ENCODE measurements around the gene CREB3L2.

DNA sequence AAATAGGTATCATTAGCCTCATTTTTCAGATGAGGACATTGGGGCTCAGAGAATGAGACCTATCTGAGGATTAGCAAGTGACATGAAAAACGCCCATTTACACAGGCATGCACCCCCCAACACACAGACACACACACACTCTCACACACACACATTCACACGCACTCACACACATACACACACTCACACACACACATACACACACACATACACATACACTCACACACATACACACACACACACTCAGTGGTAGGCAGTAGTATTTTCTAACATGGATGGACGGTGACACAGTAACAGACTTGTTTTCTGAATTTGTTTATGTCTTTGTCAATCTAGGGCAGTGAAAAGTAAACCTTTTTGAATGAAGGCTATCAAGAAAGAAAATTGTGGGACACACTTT is 176.4 kb downstream of the CREB3L2 start:
- TF ChIP-seq, protein P1, sequence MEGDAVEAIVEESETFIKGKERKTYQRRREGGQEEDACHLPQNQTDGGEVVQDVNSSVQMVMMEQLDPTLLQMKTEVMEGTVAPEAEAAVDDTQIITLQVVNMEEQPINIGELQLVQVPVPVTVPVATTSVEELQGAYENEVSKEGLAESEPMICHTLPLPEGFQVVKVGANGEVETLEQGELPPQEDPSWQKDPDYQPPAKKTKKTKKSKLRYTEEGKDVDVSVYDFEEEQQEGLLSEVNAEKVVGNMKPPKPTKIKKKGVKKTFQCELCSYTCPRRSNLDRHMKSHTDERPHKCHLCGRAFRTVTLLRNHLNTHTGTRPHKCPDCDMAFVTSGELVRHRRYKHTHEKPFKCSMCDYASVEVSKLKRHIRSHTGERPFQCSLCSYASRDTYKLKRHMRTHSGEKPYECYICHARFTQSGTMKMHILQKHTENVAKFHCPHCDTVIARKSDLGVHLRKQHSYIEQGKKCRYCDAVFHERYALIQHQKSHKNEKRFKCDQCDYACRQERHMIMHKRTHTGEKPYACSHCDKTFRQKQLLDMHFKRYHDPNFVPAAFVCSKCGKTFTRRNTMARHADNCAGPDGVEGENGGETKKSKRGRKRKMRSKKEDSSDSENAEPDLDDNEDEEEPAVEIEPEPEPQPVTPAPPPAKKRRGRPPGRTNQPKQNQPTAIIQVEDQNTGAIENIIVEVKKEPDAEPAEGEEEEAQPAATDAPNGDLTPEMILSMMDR (IDR thresholded peaks at IDR 0.05 in 4 of 5, conservative IDR thresholded peaks at IDR 0.05 in 1 of 5): no peak
- no peak for TF ChIP-seq POLR2A (IDR thresholded peaks at IDR 0.05)
